Prostate gland (tissue), 2 donors: ENCODE results near the gene ZNF565. TPM values are rescaled to one million over a fixed set of nuclear protein-coding genes. Genes with fewer than 3 reads are reported as not detected.
"Not testable (repeated sequence)": the region's sequence is repeated elsewhere in the genome, so short reads cannot be mapped to it uniquely, and the experiment has no call there.

Experiments
- DNase-seq: peaks from one replicate; pipeline ENCODE4 v3.0.0-alpha.2; 2019; ENCODE audit warnings: low spot score
- H3K27ac ChIP-seq, 2 donors: fragments of 200-600 bp; sonication (generic); 2 replicates each; pipeline ENCODE4 v1.5.1; 2017 to 2019
- H3K27me3 ChIP-seq: fragments of 200-600 bp; sonication (generic); replicated peaks from 2 replicates; pipeline ENCODE4 v1.5.1; 2019; ENCODE audit not compliant: insufficient read depth
- H3K36me3 ChIP-seq, 2 donors: fragments of 200-600 bp; sonication (generic); 1 replicate in 1 of 2; 2 replicates in 1 of 2; pipeline versions ENCODE4 v1.5.1 to v1.8.1; 2017 to 2019
- H3K4me1 ChIP-seq: fragments of 200-600 bp; sonication (generic); replicated peaks from 2 replicates; pipeline ENCODE4 v1.5.1; 2019
- H3K4me3 ChIP-seq, 2 donors: fragments of 200-600 bp; sonication (generic); 2 replicates each; pipeline ENCODE4 v1.5.1; 2017 to 2019
- H3K9me3 ChIP-seq: fragments of 200-600 bp; sonication (generic); 2 replicates; pipeline ENCODE4 v1.5.1; 2017
- POLR2A ChIP-seq: fragments of 450-650 bp; IDR thresholded peaks from one replicate; pipeline ENCODE4 v1.6.1; 2016; ENCODE audit warnings: antibody characterized with exemption, mild to moderate bottlenecking
- POLR2AphosphoS5 ChIP-seq: sonication (generic); formaldehyde crosslinking; IDR thresholded peaks from one replicate; pipeline ENCODE4 v1.6.1; 2017; ENCODE audit warnings: antibody characterized with exemption
- WGBS: methylation state at CpG from one replicate; pipeline ENCODE4 v1.1.5; 2018; 5-methylcytosine and 5-hydroxymethylcytosine counted together
- intact Hi-C: fragments of 100-400 bp; cut with DNase I; formaldehyde crosslinking; loops from one replicate; pipeline ENCODE4 v1.14.2; 2022
- total RNA-seq, 2 donors: library from RNA; depleted of rRNA; stranded (reverse); fragments of >200 nt; gene quantifications; one replicate each; pipeline ENCODE4 v1.1.0, GENCODE V29; 2016
- TF ChIP-seq, protein P1 (sequence below), 4 experiments: fragments of 200-600 bp in 2 of 4; fragments of 450-650 bp in 2 of 4; sonication (generic) in 2 of 4; IDR thresholded peaks; 1 replicate in 3 of 4; 2 replicates in 1 of 4; pipeline ENCODE4 v1.5.1; 2016 to 2019; ENCODE audit warnings: antibody characterized with exemption in 4 of 4, mild to moderate bottlenecking in 2 of 4, moderate library complexity in 2 of 4

The ZNF565 gene
- total RNA-seq, 2 donors from 2014 or later: 3.6 to 6.4 TPM

GRCh38 chr19:36236304-36236945 lies 22.0 kb upstream of the ZNF565 start:
- intact Hi-C loops: no loop called here
- 95% methylated on average over 6 of the region's 6 CpGs for WGBS
- TF ChIP-seq, protein P1, sequence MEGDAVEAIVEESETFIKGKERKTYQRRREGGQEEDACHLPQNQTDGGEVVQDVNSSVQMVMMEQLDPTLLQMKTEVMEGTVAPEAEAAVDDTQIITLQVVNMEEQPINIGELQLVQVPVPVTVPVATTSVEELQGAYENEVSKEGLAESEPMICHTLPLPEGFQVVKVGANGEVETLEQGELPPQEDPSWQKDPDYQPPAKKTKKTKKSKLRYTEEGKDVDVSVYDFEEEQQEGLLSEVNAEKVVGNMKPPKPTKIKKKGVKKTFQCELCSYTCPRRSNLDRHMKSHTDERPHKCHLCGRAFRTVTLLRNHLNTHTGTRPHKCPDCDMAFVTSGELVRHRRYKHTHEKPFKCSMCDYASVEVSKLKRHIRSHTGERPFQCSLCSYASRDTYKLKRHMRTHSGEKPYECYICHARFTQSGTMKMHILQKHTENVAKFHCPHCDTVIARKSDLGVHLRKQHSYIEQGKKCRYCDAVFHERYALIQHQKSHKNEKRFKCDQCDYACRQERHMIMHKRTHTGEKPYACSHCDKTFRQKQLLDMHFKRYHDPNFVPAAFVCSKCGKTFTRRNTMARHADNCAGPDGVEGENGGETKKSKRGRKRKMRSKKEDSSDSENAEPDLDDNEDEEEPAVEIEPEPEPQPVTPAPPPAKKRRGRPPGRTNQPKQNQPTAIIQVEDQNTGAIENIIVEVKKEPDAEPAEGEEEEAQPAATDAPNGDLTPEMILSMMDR (IDR thresholded peaks at IDR 0.05): no peak
- TF ChIP-seq POLR2A (no peak), POLR2AphosphoS5 (no peak)
- no peaks in the 10 kb centered on the region for H3K9me3 ChIP-seq
- no peaks in the 10 kb centered on the region for H3K27me3 ChIP-seq
- no peaks in the 10 kb centered on the region for H3K4me1 ChIP-seq
- H3K4me3 ChIP-seq: no peak overlapping the region
- no peak overlapping the region for H3K27ac ChIP-seq
- no peak for DNase-seq
- peaks cover 7 to 26% of the 10 kb centered on the region in 2 donors for H3K36me3 ChIP-seq

GRCh38 chr19:36233626-36234025 lies 19.2 kb upstream of the ZNF565 start:
- peaks cover 11 to 35% of the 10 kb centered on the region in 2 donors for H3K36me3 ChIP-seq
- DNase-seq, H3K4me1 ChIP-seq, intact Hi-C loops, H3K4me3 ChIP-seq, H3K27me3 ChIP-seq, H3K9me3 ChIP-seq, H3K27ac ChIP-seq: not testable (repeated sequence)
- 92% methylated on average over 7 of the region's 7 CpGs for WGBS

DNA sequence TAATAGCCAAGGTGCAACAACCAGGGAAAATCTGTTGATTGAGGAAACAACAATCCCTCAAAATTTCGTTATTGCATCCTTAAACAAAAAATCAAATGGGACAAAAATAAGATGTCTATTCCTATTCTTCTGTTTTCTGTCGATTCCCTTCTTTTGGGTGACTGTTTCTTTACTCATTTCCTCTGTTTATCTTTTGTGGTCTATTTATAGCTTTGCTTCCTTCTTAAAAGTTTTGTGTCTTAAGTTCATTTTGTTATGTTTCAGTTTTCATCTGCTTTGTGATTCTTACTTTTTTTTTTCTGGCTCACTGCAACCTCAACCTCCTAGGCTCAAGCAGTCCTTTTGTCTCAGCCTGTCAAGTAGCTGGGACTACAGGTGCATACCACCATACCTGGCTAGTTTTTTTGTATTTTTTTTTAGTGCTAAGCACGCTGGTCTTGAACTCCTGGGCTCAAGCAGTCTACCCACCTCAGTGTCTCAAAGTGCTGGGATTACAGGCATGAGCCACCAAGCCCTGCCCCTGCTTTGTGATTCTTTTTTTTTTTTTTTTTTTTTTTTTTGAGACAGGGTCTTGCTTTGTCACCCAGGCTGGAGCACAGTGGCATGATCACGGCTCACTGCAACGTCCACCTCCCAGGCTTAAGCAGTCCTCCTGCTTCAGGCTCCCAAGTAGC lies 10.9 kb upstream of the ZNF565 start:
- Histone ChIP-seq H3K4me3 (no peak overlapping the region), H3K9me3 (no peaks in the 10 kb centered on the region), H3K27ac (no peak overlapping the region), H3K4me1 (no peaks in the 10 kb centered on the region), H3K27me3 (no peaks in the 10 kb centered on the region), H3K36me3 (peaks cover 5 to 10% of the 10 kb centered on the region in 2 donors)
- no peak for TF ChIP-seq POLR2AphosphoS5
- TF ChIP-seq POLR2A: no peak
- 59% methylated on average over 4 of the region's 5 CpGs for WGBS
- intact Hi-C loops: no loop called here
- DNase-seq: no peak

GRCh38 chr19:36222503-36222902 lies 8.0 kb upstream of the ZNF565 start:
- H3K9me3 ChIP-seq: no peaks in the 10 kb centered on the region
- no peaks in the 10 kb centered on the region for H3K27me3 ChIP-seq
- H3K4me3 ChIP-seq: no peak overlapping the region
- TF ChIP-seq POLR2AphosphoS5 (no peak), POLR2A (no peak)
- TF ChIP-seq, protein P1 (IDR thresholded peaks at IDR 0.05): no peak
- H3K4me1 ChIP-seq: no peaks in the 10 kb centered on the region
- 95% methylated on average over 4 of the region's 4 CpGs for WGBS
- intact Hi-C loops: no loop called here
- DNase-seq: no peak
- no peak overlapping the region for H3K27ac ChIP-seq
- H3K36me3 ChIP-seq: no peaks in the 10 kb centered on the region

- Histone ChIP-seq H3K4me3 (no peak overlapping the region), H3K9me3 (no peaks in the 10 kb centered on the region), H3K27ac (no peak overlapping the region), H3K36me3 (no peaks in the 10 kb centered on the region), H3K4me1 (no peaks in the 10 kb centered on the region), H3K27me3 (no peaks in the 10 kb centered on the region)
- WGBS: 98% methylated on average over 4 of the region's 4 CpGs
- intact Hi-C loops: no loop called here
- TF ChIP-seq, protein P1 (IDR thresholded peaks at IDR 0.05): no peak
- TF ChIP-seq POLR2AphosphoS5 (no peak), POLR2A (no peak)
- no peak for DNase-seq
These were observed 7.0 kb upstream of the ZNF565 start for GRCh38 chr19:36221474-36221873.
